DND-41 (cell line): ENCODE measurements around the gene CEACAM1.
"Not testable (repeated sequence)": the region's sequence is repeated elsewhere in the genome, so short reads cannot be mapped to it uniquely, and the experiment has no call there.

Source experiments
- ATAC-seq: fragments of 200-7000 bp; cut with Tn5 transposase; 3 replicates; pipeline ENCODE4 v1.9.1; 2021; ENCODE audit warnings: low read depth; ENCODE audit not compliant: insufficient read depth
- DNase-seq: peaks from one replicate; pipeline ENCODE4 v3.0.0-alpha.2; 2020
- H2AFZ ChIP-seq: 2 replicates; pipeline ENCODE4 v1.6.0; 2012; ENCODE audit warnings: low read depth, low read length
- H3K27ac ChIP-seq: 2 replicates; pipeline ENCODE4 v1.5.1; 2012; ENCODE audit warnings: low read length, inconsistent platforms
- H3K27me3 ChIP-seq: fragments of 200-600 bp; sonication (generic); 2 replicates; pipeline ENCODE4 v1.6.0; 2012; ENCODE audit warnings: low read length, mild to moderate bottlenecking, inconsistent platforms; ENCODE audit not compliant: insufficient read depth, poor library complexity
- H3K36me3 ChIP-seq: 2 replicates; pipeline ENCODE4 v1.5.1; 2012; ENCODE audit warnings: low read length, inconsistent platforms; ENCODE audit not compliant: insufficient read depth
- H3K4me1 ChIP-seq: 2 replicates; pipeline ENCODE4 v1.5.1; 2012; ENCODE audit warnings: mild to moderate bottlenecking, low read length; ENCODE audit not compliant: insufficient read depth
- H3K4me2 ChIP-seq: 2 replicates; pipeline ENCODE4 v1.6.0; 2012; ENCODE audit warnings: mild to moderate bottlenecking, moderate library complexity, low read length, inconsistent platforms; ENCODE audit not compliant: insufficient read depth
- H3K4me3 ChIP-seq, 2 experiments: fragments of 200-600 bp in 1 of 2; shearing (Covaris generic) in 1 of 2; 2 replicates each; pipeline ENCODE4 v1.5.1; 2012 to 2016; ENCODE audit warnings: inconsistent platforms in 2 of 2, low read length in 2 of 2, mild to moderate bottlenecking in 2 of 2, low read depth in 1 of 2, moderate library complexity in 1 of 2
- H3K79me2 ChIP-seq: 2 replicates; pipeline ENCODE4 v1.6.0; 2012; ENCODE audit warnings: low read length, inconsistent platforms; ENCODE audit not compliant: insufficient read depth
- H3K9ac ChIP-seq: 2 replicates; pipeline ENCODE4 v1.6.0; 2012; ENCODE audit warnings: low read depth, mild to moderate bottlenecking, inconsistent platforms, low read length, moderate library complexity
- H3K9me3 ChIP-seq: 2 replicates; pipeline ENCODE4 v1.5.1; 2012; ENCODE audit warnings: low read length, moderate library complexity, mild to moderate bottlenecking, inconsistent platforms; ENCODE audit not compliant: insufficient read depth, severe bottlenecking
- H4K20me1 ChIP-seq: 2 replicates; pipeline ENCODE4 v1.6.0; 2012; ENCODE audit warnings: low read length; ENCODE audit not compliant: insufficient read depth
- CTCF ChIP-seq: IDR thresholded peaks from 2 replicates; pipeline ENCODE4 v1.5.1; 2012; ENCODE audit warnings: borderline replicate concordance, low read length, moderate library complexity, mild to moderate bottlenecking; ENCODE audit not compliant: poor library complexity, severe bottlenecking; ENCODE audit errors: extremely low read depth
- EZH2 ChIP-seq: IDR thresholded peaks from 3 replicates; pipeline ENCODE4 v1.6.1; 2012; ENCODE audit warnings: borderline replicate concordance, low read depth, mild to moderate bottlenecking, moderate library complexity, low read length, inconsistent platforms; ENCODE audit not compliant: severe bottlenecking

CEACAM1 gene

GRCh38 chr19:42508892-42509444, 19.3 kb downstream of the CEACAM1 start:
- ATAC-seq (no peak), DNase-seq (no peak)
- Histone ChIP-seq H3K9me3 (no peaks in the 10 kb centered on the region), H3K4me2 (no peak overlapping the region), H3K4me1 (no peaks in the 10 kb centered on the region), H3K36me3 (no peaks in the 10 kb centered on the region), H3K27ac (no peak overlapping the region), H3K79me2 (no peaks in the 10 kb centered on the region), H3K27me3 (no peaks in the 10 kb centered on the region), H4K20me1 (no peaks in the 10 kb centered on the region), H3K9ac (no peak overlapping the region), H2AFZ (no peak overlapping the region), H3K4me3 (no peak overlapping the region)
- TF ChIP-seq EZH2, result no peak
- TF ChIP-seq CTCF, result no peak

- no peak overlapping the region for H3K4me2 ChIP-seq
- TF ChIP-seq EZH2 (no peak), CTCF (no peak)
- H2AFZ ChIP-seq, result no peak overlapping the region
- no peaks in the 10 kb centered on the region for H3K36me3 ChIP-seq
- no peak overlapping the region for H3K9ac ChIP-seq
- ATAC-seq, result no peak
- H3K79me2 ChIP-seq, result no peaks in the 10 kb centered on the region
- H3K4me3 ChIP-seq, result no peak overlapping the region
- DNase-seq, result no peak
- H3K9me3 ChIP-seq, result no peaks in the 10 kb centered on the region
- no peaks in the 10 kb centered on the region for H3K4me1 ChIP-seq
- no peaks in the 10 kb centered on the region for H3K27me3 ChIP-seq
- no peaks in the 10 kb centered on the region for H4K20me1 ChIP-seq
- no peak overlapping the region for H3K27ac ChIP-seq
Observed at GRCh38 chr19:42505066-42505465, 23.2 kb downstream of the CEACAM1 start.

- TF ChIP-seq CTCF (no peak), EZH2 (no peak)
- Histone ChIP-seq H3K9ac (no peak overlapping the region), H3K27ac (no peak overlapping the region), H3K4me3 (no peak overlapping the region), H3K27me3 (no peaks in the 10 kb centered on the region), H3K9me3 (no peaks in the 10 kb centered on the region), H4K20me1 (no peaks in the 10 kb centered on the region), H3K36me3 (no peaks in the 10 kb centered on the region), H3K4me1 (no peaks in the 10 kb centered on the region), H3K4me2 (no peak overlapping the region), H3K79me2 (no peaks in the 10 kb centered on the region), H2AFZ (no peak overlapping the region)
- ATAC-seq (no peak), DNase-seq (no peak)
Observed at GRCh38 chr19:42501733-42502132, 26.5 kb downstream of the CEACAM1 start.

- not testable (repeated sequence) for H3K27me3 ChIP-seq, H3K36me3 ChIP-seq, H3K9ac ChIP-seq, H3K27ac ChIP-seq, H3K4me1 ChIP-seq, H3K9me3 ChIP-seq, ATAC-seq, H4K20me1 ChIP-seq, H2AFZ ChIP-seq, H3K4me2 ChIP-seq, H3K4me3 ChIP-seq, DNase-seq, H3K79me2 ChIP-seq
Observed at GRCh38 chr19:42501243-42501642, 27.0 kb downstream of the CEACAM1 start.
